ENCODE results near the gene MASP1. TPM values are rescaled to one million over a fixed set of nuclear protein-coding genes. Genes with fewer than 3 reads are reported as not detected.

MASP1 gene
- total RNA-seq (1 to 10 TPM in 1 of 2 donors, under 1 TPM in 1; 0.71 to 8.3 TPM), polyA plus RNA-seq (under 1 TPM; 0.31 to 0.47 TPM)
- long read RNA-seq, donor 1 = 0 reads
- long read RNA-seq, donor 2 = 0 reads
- long read RNA-seq, donor 3 = 0 reads
- long read RNA-seq, donor 4 = 0 reads
- long read RNA-seq, donor 5 = 0 reads

- WGBS, 2 donors = 37 to 67% methylated on average over 10 of the region's 10 CpGs
- no peak for ATAC-seq (ENCODE audit: insufficient read depth, low FRiP score)
Observed at GRCh38 chr3:187291512-187292132, at the start of gene MASP1. Gene MASP1 (minus strand): TSS chr3:187291737. CDS start chr3:187291632, 105 bp downstream.

GRCh38 chr3:187340578-187340977 lies 49.0 kb upstream of the MASP1 start:
- no peak for ATAC-seq (ENCODE audit: insufficient read depth, low FRiP score)
- 79 to 93% methylated on average over 1 of the region's 1 CpG for WGBS, 2 donors
- Histone ChIP-seq H3K9me3 (ENCODE audit: control insufficient read depth in 4 of 4, insufficient read depth in 3 of 4, low read length in 3 of 4) (peaks cover 0 to 2% (median 0%) of the 10 kb centered on the region in 4 donors), H3K4me3 (no peak overlapping the region), H3K4me1 (ENCODE audit: control insufficient read depth in 5 of 5, insufficient read depth in 5 of 5, low read length in 5 of 5) (no peaks in the 10 kb centered on the region), H3K27ac (ENCODE audit: low read depth in 1 of 2, low read length in 1 of 2) (no peak overlapping the region), H3K27me3 (ENCODE audit: control insufficient read depth in 3 of 3, insufficient read depth in 3 of 3, low read length in 2 of 3) (peaks cover 0 to 3% (median 0%) of the 10 kb centered on the region in 3 donors), H3K36me3 (ENCODE audit: control insufficient read depth in 4 of 4, insufficient read depth in 4 of 4, low read length in 4 of 4) (no peaks in the 10 kb centered on the region), H3K9ac (ENCODE audit: insufficient read depth in 1 of 2, low read length in 2 of 2) (no peak overlapping the region)
- no peak for DNase-seq
- TF ChIP-seq CTCF (IDR thresholded peaks at IDR 0.05; ENCODE audit: control extremely low read depth, extremely low read depth) = no peak

More at GRCh38 chr3:187291512-187292132, at the start of gene MASP1:
- no peak within 1 kb of the TSS for H3K4me3 ChIP-seq
- H3K4me1 ChIP-seq (ENCODE audit: control insufficient read depth in 5 of 5, insufficient read depth in 5 of 5, low read length in 5 of 5) = peaks cover 0 to 13% (median 5%) of the 10 kb centered on the region in 5 donors
- H3K27me3 ChIP-seq (ENCODE audit: control insufficient read depth in 3 of 3, insufficient read depth in 3 of 3, low read length in 2 of 3) = peaks cover 0 to 9% (median 0%) of the 10 kb centered on the region in 3 donors
- no peaks in the 10 kb centered on the region for H3K36me3 ChIP-seq (ENCODE audit: control insufficient read depth in 4 of 4, insufficient read depth in 4 of 4, low read length in 4 of 4)
- H3K9me3 ChIP-seq (ENCODE audit: control insufficient read depth in 4 of 4, insufficient read depth in 3 of 4, low read length in 3 of 4) = no peaks in the 10 kb centered on the region
- TF ChIP-seq CTCF (IDR thresholded peaks at IDR 0.05; ENCODE audit: control extremely low read depth, extremely low read depth) = no peak
- peak within 1 kb of the TSS in 1 of 2 donors; percentile 80 for H3K27ac ChIP-seq (ENCODE audit: low read depth in 1 of 2, low read length in 1 of 2)
- H3K9ac ChIP-seq (ENCODE audit: insufficient read depth in 1 of 2, low read length in 2 of 2) = no peak within 1 kb of the TSS
- DNase-seq = peak; percentile 11 to 41 (median 18)

GRCh38 chr3:187336322-187336721 lies 44.8 kb upstream of the MASP1 start:
- Histone ChIP-seq H3K9me3 (ENCODE audit: control insufficient read depth in 4 of 4, insufficient read depth in 3 of 4, low read length in 3 of 4) (peaks cover 0 to 2% (median 0%) of the 10 kb centered on the region in 4 donors), H3K27me3 (ENCODE audit: control insufficient read depth in 3 of 3, insufficient read depth in 3 of 3, low read length in 2 of 3) (peaks cover 0 to 3% (median 0%) of the 10 kb centered on the region in 3 donors), H3K36me3 (ENCODE audit: control insufficient read depth in 4 of 4, insufficient read depth in 4 of 4, low read length in 4 of 4) (no peaks in the 10 kb centered on the region), H3K9ac (ENCODE audit: insufficient read depth in 1 of 2, low read length in 2 of 2) (no peak overlapping the region), H3K4me1 (ENCODE audit: control insufficient read depth in 5 of 5, insufficient read depth in 5 of 5, low read length in 5 of 5) (no peaks in the 10 kb centered on the region), H3K4me3 (no peak overlapping the region), H3K27ac (ENCODE audit: low read depth in 1 of 2, low read length in 1 of 2) (no peak overlapping the region)
- DNase-seq (no peak), ATAC-seq (ENCODE audit: insufficient read depth, low FRiP score) (no peak)
- 68 to 70% methylated on average over 3 of the region's 3 CpGs for WGBS, 2 donors
- no peak for TF ChIP-seq CTCF (IDR thresholded peaks at IDR 0.05; ENCODE audit: control extremely low read depth, extremely low read depth)

Measured in lung (tissue), 16 donors.